Astrocyte (in vitro differentiated cells and primary cell): ENCODE results near the gene ATP10B. TPM values are rescaled to one million over a fixed set of nuclear protein-coding genes. Genes with fewer than 3 reads are reported as not detected.

Experiments
- DNase-seq: peaks from one replicate; pipeline ENCODE4 v3.0.0-alpha.2; 2010; ENCODE audit warnings: low read depth
- FAIRE-seq: peaks from 2 replicates; lab custom pipeline; 2011; peaks lifted over from hg19 to GRCh38; lab: Jason Lieb, UNC
- H2AFZ ChIP-seq: 2 replicates; pipeline ENCODE4 v1.6.0; 2012; ENCODE audit warnings: low read depth, low read length, inconsistent platforms
- H3K27ac ChIP-seq: 2 replicates; pipeline ENCODE4 v1.5.1; 2011; ENCODE audit warnings: low read depth, low read length, inconsistent platforms
- H3K27me3 ChIP-seq: 2 replicates; pipeline ENCODE4 v1.6.0; 2011; ENCODE audit warnings: low read length, inconsistent platforms; ENCODE audit not compliant: insufficient read depth
- H3K36me3 ChIP-seq: 2 replicates; pipeline ENCODE4 v1.5.1; 2011; ENCODE audit warnings: low read length, inconsistent platforms; ENCODE audit not compliant: insufficient read depth
- H3K4me1 ChIP-seq: 2 replicates; pipeline ENCODE4 v1.5.1; 2011; ENCODE audit warnings: low read length, inconsistent platforms; ENCODE audit not compliant: insufficient read depth
- H3K4me2 ChIP-seq: 2 replicates; pipeline ENCODE4 v1.6.0; 2012; ENCODE audit warnings: low read length, inconsistent platforms
- H3K4me3 ChIP-seq: 2 replicates; pipeline ENCODE4 v1.5.1; 2011; ENCODE audit warnings: low read depth, mild to moderate bottlenecking, low read length, inconsistent platforms; ENCODE audit not compliant: insufficient read depth
- H3K79me2 ChIP-seq: 2 replicates; pipeline ENCODE4 v1.6.0; 2012; ENCODE audit warnings: mild to moderate bottlenecking, low read length, inconsistent platforms; ENCODE audit not compliant: insufficient read depth
- H3K9ac ChIP-seq: 2 replicates; pipeline ENCODE4 v1.6.0; 2012; ENCODE audit warnings: mild to moderate bottlenecking, low read length, inconsistent platforms
- H3K9me3 ChIP-seq: 2 replicates; pipeline ENCODE4 v1.5.1; 2012; ENCODE audit warnings: low read depth, mild to moderate bottlenecking, low read length, inconsistent platforms; ENCODE audit not compliant: insufficient read depth
- H4K20me1 ChIP-seq: 2 replicates; pipeline ENCODE4 v1.6.0; 2012; ENCODE audit warnings: low read length, inconsistent platforms; ENCODE audit not compliant: insufficient read depth
- H3K27ac Mint-ChIP-seq: one replicate; pipeline ENCODE4 v1.8.0; 2021; ENCODE audit warnings: mild to moderate bottlenecking, mixed read lengths; ENCODE audit not compliant: unreplicated experiment
- H3K27me3 Mint-ChIP-seq: one replicate; pipeline ENCODE4 v1.8.0; 2021; ENCODE audit warnings: low read depth, mixed read lengths; ENCODE audit not compliant: unreplicated experiment
- H3K36me3 Mint-ChIP-seq: one replicate; pipeline ENCODE4 v1.8.0; 2021; ENCODE audit warnings: low read depth, mixed read lengths; ENCODE audit not compliant: unreplicated experiment
- H3K4me1 Mint-ChIP-seq: one replicate; pipeline ENCODE4 v1.8.0; 2021; ENCODE audit warnings: low read depth, mixed read lengths; ENCODE audit not compliant: unreplicated experiment
- H3K4me3 Mint-ChIP-seq: one replicate; pipeline ENCODE4 v1.8.0; 2021; ENCODE audit warnings: mild to moderate bottlenecking, moderate library complexity, mixed read lengths; ENCODE audit not compliant: unreplicated experiment
- H3K9me3 Mint-ChIP-seq: one replicate; pipeline ENCODE4 v1.8.0; 2021; ENCODE audit warnings: mild to moderate bottlenecking, mixed read lengths; ENCODE audit not compliant: unreplicated experiment
- EZH2 ChIP-seq: IDR thresholded peaks from 2 replicates; pipeline ENCODE4 v1.6.1; 2012; ENCODE audit warnings: mild to moderate bottlenecking, low read length, inconsistent platforms; ENCODE audit not compliant: insufficient read depth
- total RNA-seq: library from RNA; stranded (reverse); gene quantifications from 2 replicates; pipeline ENCODE4 v1.2.1, GENCODE V29; 2021
- TF ChIP-seq, protein P1 (sequence below): IDR thresholded peaks from 2 replicates; pipeline ENCODE4 v1.5.1; 2011; ENCODE audit warnings: low read depth, mild to moderate bottlenecking, inconsistent platforms, low read length, moderate library complexity; ENCODE audit not compliant: insufficient read depth

The ATP10B gene
- total RNA-seq, 1 donor from 2014 or later: not detected

DNA sequence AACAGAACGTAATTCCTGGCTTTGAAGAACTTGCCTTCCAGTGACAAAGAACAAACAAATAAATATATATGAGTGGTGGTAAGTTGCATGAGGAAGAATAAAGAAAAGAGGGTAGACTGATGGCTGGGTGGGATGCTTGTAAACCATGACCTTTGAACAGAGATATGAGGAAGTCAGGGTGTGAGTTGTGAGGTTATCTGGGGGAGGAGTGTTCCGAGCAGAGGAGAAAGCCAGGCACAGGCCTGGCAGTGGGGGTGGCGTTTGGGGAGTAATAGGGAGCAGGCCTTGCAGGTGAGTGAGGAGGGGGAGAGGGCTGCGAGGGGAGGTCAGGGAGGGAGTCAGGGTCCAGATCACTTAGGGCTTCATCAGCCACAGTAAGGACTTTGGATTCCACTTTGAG lies 217.0 kb downstream of the ATP10B start:
- FAIRE-seq (no peak), DNase-seq (no peak)
- Mint-ChIP-seq H3K36me3 (no peaks in the 10 kb centered on the region), H3K27ac (no peak overlapping the region), H3K4me3 (no peak overlapping the region), H3K27me3 (peaks cover 8% of the 10 kb centered on the region), H3K4me1 (peaks cover 4% of the 10 kb centered on the region), H3K9me3 (peaks cover 1% of the 10 kb centered on the region)
- Histone ChIP-seq H3K36me3 (no peaks in the 10 kb centered on the region), H4K20me1 (no peaks in the 10 kb centered on the region), H3K9ac (no peak overlapping the region), H3K4me1 (no peaks in the 10 kb centered on the region), H3K4me2 (no peak overlapping the region), H2AFZ (no peak overlapping the region), H3K9me3 (no peaks in the 10 kb centered on the region), H3K27ac (no peak overlapping the region), H3K79me2 (no peaks in the 10 kb centered on the region), H3K27me3 (no peaks in the 10 kb centered on the region), H3K4me3 (no peak overlapping the region)
- TF ChIP-seq EZH2: no peak
- TF ChIP-seq, protein P1, sequence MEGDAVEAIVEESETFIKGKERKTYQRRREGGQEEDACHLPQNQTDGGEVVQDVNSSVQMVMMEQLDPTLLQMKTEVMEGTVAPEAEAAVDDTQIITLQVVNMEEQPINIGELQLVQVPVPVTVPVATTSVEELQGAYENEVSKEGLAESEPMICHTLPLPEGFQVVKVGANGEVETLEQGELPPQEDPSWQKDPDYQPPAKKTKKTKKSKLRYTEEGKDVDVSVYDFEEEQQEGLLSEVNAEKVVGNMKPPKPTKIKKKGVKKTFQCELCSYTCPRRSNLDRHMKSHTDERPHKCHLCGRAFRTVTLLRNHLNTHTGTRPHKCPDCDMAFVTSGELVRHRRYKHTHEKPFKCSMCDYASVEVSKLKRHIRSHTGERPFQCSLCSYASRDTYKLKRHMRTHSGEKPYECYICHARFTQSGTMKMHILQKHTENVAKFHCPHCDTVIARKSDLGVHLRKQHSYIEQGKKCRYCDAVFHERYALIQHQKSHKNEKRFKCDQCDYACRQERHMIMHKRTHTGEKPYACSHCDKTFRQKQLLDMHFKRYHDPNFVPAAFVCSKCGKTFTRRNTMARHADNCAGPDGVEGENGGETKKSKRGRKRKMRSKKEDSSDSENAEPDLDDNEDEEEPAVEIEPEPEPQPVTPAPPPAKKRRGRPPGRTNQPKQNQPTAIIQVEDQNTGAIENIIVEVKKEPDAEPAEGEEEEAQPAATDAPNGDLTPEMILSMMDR: no peak

DNA sequence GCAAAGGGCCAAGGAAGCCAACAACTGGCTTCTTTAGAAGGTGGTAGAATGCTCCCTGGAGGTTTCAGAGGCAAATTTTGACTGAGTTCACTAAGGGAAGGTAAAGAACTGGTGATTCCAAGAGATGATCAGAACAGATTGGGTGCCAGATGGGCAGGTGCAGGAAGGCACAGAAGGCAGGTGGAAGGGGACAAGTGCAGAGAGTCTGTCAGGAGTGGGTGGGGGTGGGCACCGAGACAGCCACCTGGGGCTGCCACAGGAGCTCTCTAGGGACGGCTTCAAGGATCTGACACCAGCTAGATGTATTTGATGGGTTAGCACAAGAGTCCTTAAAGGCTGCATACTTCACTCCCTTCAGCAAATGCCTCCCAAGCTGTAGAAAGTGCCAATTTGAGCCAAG lies 223.0 kb downstream of the ATP10B start:
- Mint-ChIP-seq H3K9me3 (no peaks in the 10 kb centered on the region), H3K4me1 (no peaks in the 10 kb centered on the region), H3K27me3 (peaks cover 12% of the 10 kb centered on the region), H3K4me3 (no peak overlapping the region), H3K27ac (no peak overlapping the region), H3K36me3 (no peaks in the 10 kb centered on the region)
- H4K20me1 ChIP-seq: no peaks in the 10 kb centered on the region
- H3K27me3 ChIP-seq: no peaks in the 10 kb centered on the region
- H2AFZ ChIP-seq: no peak overlapping the region
- H3K9ac ChIP-seq: no peak overlapping the region
- no peak overlapping the region for H3K27ac ChIP-seq
- TF ChIP-seq, protein P1: no peak
- TF ChIP-seq EZH2: no peak
- DNase-seq (no peak), FAIRE-seq (no peak)
- H3K4me2 ChIP-seq: no peak overlapping the region
- no peak overlapping the region for H3K4me3 ChIP-seq
- H3K4me1 ChIP-seq: no peaks in the 10 kb centered on the region
- H3K79me2 ChIP-seq: no peaks in the 10 kb centered on the region
- no peaks in the 10 kb centered on the region for H3K9me3 ChIP-seq
- H3K36me3 ChIP-seq: no peaks in the 10 kb centered on the region

DNA sequence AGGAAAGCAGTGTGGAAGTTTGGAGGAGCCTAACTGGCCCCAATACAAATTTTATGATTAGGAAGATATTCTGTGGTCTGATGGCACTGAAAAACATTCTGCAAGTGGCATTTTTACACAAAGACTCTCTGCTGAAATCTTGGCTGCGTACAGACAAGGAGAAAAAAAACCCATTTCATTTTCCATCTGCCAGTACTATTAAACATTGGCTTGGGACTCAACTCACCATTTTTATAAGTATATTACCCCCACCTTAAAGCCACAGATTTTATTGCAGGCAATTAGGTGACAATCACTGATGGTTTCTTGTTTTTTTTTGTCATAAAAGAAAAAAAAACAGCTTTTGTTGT lies 223.4 kb downstream of the ATP10B start:
- Mint-ChIP-seq H3K9me3 (no peaks in the 10 kb centered on the region), H3K27me3 (peaks cover 12% of the 10 kb centered on the region), H3K27ac (no peak overlapping the region), H3K36me3 (no peaks in the 10 kb centered on the region), H3K4me3 (no peak overlapping the region), H3K4me1 (no peaks in the 10 kb centered on the region)
- H3K4me1 ChIP-seq: no peaks in the 10 kb centered on the region
- H3K27me3 ChIP-seq: no peaks in the 10 kb centered on the region
- no peak for DNase-seq
- TF ChIP-seq EZH2: no peak
- TF ChIP-seq, protein P1: no peak
- H4K20me1 ChIP-seq: no peaks in the 10 kb centered on the region
- no peaks in the 10 kb centered on the region for H3K36me3 ChIP-seq
- H3K4me3 ChIP-seq: no peak overlapping the region
- H3K4me2 ChIP-seq: no peak overlapping the region
- H2AFZ ChIP-seq: no peak overlapping the region
- FAIRE-seq: no peak
- no peak overlapping the region for H3K9ac ChIP-seq
- no peaks in the 10 kb centered on the region for H3K79me2 ChIP-seq
- H3K27ac ChIP-seq: no peak overlapping the region
- no peaks in the 10 kb centered on the region for H3K9me3 ChIP-seq
